GM12878 (cell line): ENCODE results near the gene DUSP22. TPM values are rescaled to one million over a fixed set of nuclear protein-coding genes. Genes with fewer than 3 reads are reported as not detected.

Experiments used
- CHD2 ChIP-seq: IDR thresholded peaks from 2 replicates; pipeline ENCODE4 v1.6.1; 2011; ENCODE audit warnings: low read depth, low read length, improper control_type of control experiment, borderline replicate concordance
- ESRRA ChIP-seq: IDR thresholded peaks from 2 replicates; pipeline ENCODE4 v1.6.1; 2012; ENCODE audit warnings: mild to moderate bottlenecking, low read length, improper control_type of control experiment
- EZH2 ChIP-seq: IDR thresholded peaks from 2 replicates; pipeline ENCODE4 v1.6.1; 2012; ENCODE audit warnings: low read depth, mild to moderate bottlenecking, control low read depth, inconsistent platforms, low read length, borderline replicate concordance; ENCODE audit not compliant: control insufficient read depth
- POLR2AphosphoS2 ChIP-seq: IDR thresholded peaks from 2 replicates; pipeline ENCODE4 v1.6.1; 2011; ENCODE audit warnings: low read depth, mild to moderate bottlenecking, low read length, improper control_type of control experiment, moderate library complexity
- RELA ChIP-seq: fragments of 450-650 bp; IDR thresholded peaks from 2 replicates; pipeline ENCODE4 v1.8.0; 2014; ENCODE audit warnings: borderline replicate concordance; ENCODE audit not compliant: partially characterized antibody
- REST ChIP-seq: IDR thresholded peaks from 2 replicates; pipeline ENCODE4 v1.6.1; 2012; ENCODE audit warnings: mild to moderate bottlenecking, low read depth, low read length
- SIN3A ChIP-seq: IDR thresholded peaks from 2 replicates; pipeline ENCODE4 v1.6.1; 2012; ENCODE audit warnings: low read depth, low read length, improper control_type of control experiment
- SIX5 ChIP-seq: IDR thresholded peaks from 2 replicates; pipeline ENCODE4 v1.6.1; 2011; ENCODE audit warnings: mild to moderate bottlenecking, low read depth, low read length, moderate library complexity; ENCODE audit not compliant: severe bottlenecking
- SREBF2 ChIP-seq: IDR thresholded peaks from 2 replicates; pipeline ENCODE4 v1.6.1; 2012; ENCODE audit warnings: mild to moderate bottlenecking, low read length
- SRF ChIP-seq, 2 experiments: IDR thresholded peaks; 2 replicates each; pipeline ENCODE4 v1.6.1; 2011; ENCODE audit warnings: low read depth in 2 of 2, low read length in 2 of 2, mild to moderate bottlenecking in 1 of 2, moderate library complexity in 1 of 2
- TBL1XR1 ChIP-seq: IDR thresholded peaks from 2 replicates; pipeline ENCODE4 v1.6.1; 2012; ENCODE audit warnings: low read depth, low read length, improper control_type of control experiment
- USF2 ChIP-seq: IDR thresholded peaks from 2 replicates; pipeline ENCODE4 v1.6.1; 2011; ENCODE audit warnings: low read depth, low read length, improper control_type of control experiment, borderline replicate concordance
- YY1 ChIP-seq: IDR thresholded peaks from 2 replicates; pipeline ENCODE4 v1.6.1; 2011; ENCODE audit warnings: low read depth, mild to moderate bottlenecking, low read length
- polyA plus RNA-seq, 11 experiments: library from polyadenylated mRNA; depleted of rRNA in 4 of 11; unstranded in 6 of 11; stranded (reverse) in 5 of 11; fragments of >200 nt; fragmentation: Nextera tagmentation in 4 of 11; fragmentation: Illumina TruSeq in 1 of 11; extraction: Ambion mirVana in 4 of 11; extraction: Trizol in 1 of 11; gene quantifications; 1 replicate in 1 of 11; 2 replicates in 10 of 11; pipeline versions ENCODE4 v1.2.1 to v1.2.3, GENCODE V29; 2011 to 2016; ENCODE audit warnings: inconsistent platforms in 2 of 11, missing spikeins in 2 of 11, low read depth in 1 of 11
- total RNA-seq, 4 experiments: library from RNA; depleted of rRNA in 3 of 4; stranded (reverse); fragments of >200 nt in 3 of 4; fragmentation: Illumina TruSeq in 1 of 4; extraction: Trizol in 1 of 4; gene quantifications; 2 replicates each; pipeline versions ENCODE4 v1.2.1 to v1.2.3, GENCODE V29; 2013 to 2021
- TF ChIP-seq, protein P1 (sequence below): fragments of 450-650 bp; IDR thresholded peaks from 2 replicates; pipeline ENCODE4 v1.6.1; 2017; ENCODE audit warnings: mild to moderate bottlenecking, low read depth, inconsistent platforms; ENCODE audit not compliant: poor library complexity, severe bottlenecking

The DUSP22 gene
- total and polyA plus RNA-seq, 10 of the 15 experiments (the other 5 are each of a cell fraction or from before 2014, with no cell fraction given): 78.9 to 156 (median 107) TPM

- TF ChIP-seq USF2: no peak
- no peak for TF ChIP-seq ESRRA
- TF ChIP-seq, protein P1, sequence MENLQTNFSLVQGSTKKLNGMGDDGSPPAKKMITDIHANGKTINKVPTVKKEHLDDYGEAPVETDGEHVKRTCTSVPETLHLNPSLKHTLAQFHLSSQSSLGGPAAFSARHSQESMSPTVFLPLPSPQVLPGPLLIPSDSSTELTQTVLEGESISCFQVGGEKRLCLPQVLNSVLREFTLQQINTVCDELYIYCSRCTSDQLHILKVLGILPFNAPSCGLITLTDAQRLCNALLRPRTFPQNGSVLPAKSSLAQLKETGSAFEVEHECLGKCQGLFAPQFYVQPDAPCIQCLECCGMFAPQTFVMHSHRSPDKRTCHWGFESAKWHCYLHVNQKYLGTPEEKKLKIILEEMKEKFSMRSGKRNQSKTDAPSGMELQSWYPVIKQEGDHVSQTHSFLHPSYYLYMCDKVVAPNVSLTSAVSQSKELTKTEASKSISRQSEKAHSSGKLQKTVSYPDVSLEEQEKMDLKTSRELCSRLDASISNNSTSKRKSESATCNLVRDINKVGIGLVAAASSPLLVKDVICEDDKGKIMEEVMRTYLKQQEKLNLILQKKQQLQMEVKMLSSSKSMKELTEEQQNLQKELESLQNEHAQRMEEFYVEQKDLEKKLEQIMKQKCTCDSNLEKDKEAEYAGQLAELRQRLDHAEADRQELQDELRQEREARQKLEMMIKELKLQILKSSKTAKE: peak; percentile 90
- peak; percentile 89 for TF ChIP-seq TBL1XR1
- TF ChIP-seq POLR2AphosphoS2: peak; percentile 55; the same call in 1 of the 2 replicates
- TF ChIP-seq SREBF2: no peak
- TF ChIP-seq REST: no peak; the same call in 1 of the 2 replicates
- no peak for TF ChIP-seq SRF (IDR thresholded peaks at IDR 0.05; ENCODE audit: low read depth in 2 of 2, low read length in 2 of 2)
- TF ChIP-seq YY1: peak; percentile 93
- peak; percentile 93 for TF ChIP-seq SIN3A
- TF ChIP-seq EZH2: no peak
- TF ChIP-seq SIX5: no peak
- peak; percentile 73; the same call in 1 of the 2 replicates for TF ChIP-seq CHD2
- TF ChIP-seq RELA: no peak
Measured at GRCh38 chr6:331622-332521, 39.6 kb downstream of the DUSP22 start (continued).
